ENCODE data around the gene RAP2B.

DNA sequence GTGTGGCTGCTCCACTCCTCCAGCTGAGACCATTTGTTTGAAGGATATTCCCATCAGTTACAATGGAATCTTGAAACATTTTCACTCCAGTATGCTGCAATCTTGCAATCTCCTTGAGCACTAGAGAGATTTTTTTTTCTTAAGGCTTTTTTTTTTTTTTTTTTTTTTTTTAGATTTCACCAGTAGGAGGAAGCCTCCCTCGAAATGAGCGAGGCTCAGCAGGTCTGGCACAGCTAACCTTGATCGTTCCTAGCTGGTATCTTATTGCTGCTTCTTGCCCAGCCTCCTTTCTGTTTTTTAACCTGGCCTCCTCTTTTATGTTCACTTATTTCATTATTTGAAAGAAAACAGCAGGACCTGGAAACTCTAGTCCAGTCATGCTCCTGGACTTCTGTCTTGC lies 48.1 kb downstream of the RAP2B start:
- TF ChIP-seq, protein P1, sequence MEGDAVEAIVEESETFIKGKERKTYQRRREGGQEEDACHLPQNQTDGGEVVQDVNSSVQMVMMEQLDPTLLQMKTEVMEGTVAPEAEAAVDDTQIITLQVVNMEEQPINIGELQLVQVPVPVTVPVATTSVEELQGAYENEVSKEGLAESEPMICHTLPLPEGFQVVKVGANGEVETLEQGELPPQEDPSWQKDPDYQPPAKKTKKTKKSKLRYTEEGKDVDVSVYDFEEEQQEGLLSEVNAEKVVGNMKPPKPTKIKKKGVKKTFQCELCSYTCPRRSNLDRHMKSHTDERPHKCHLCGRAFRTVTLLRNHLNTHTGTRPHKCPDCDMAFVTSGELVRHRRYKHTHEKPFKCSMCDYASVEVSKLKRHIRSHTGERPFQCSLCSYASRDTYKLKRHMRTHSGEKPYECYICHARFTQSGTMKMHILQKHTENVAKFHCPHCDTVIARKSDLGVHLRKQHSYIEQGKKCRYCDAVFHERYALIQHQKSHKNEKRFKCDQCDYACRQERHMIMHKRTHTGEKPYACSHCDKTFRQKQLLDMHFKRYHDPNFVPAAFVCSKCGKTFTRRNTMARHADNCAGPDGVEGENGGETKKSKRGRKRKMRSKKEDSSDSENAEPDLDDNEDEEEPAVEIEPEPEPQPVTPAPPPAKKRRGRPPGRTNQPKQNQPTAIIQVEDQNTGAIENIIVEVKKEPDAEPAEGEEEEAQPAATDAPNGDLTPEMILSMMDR (IDR thresholded peaks at IDR 0.05), result no peak
- TF ChIP-seq POLR2A (IDR thresholded peaks at IDR 0.05), result no peak
